Measurements from ENCODE around the gene COL18A1. TPM values are rescaled to one million over a fixed set of nuclear protein-coding genes. Genes with fewer than 3 reads are reported as not detected.

The COL18A1 gene
- total RNA-seq, 1 donor from 2014 or later, result 187 TPM

DNA sequence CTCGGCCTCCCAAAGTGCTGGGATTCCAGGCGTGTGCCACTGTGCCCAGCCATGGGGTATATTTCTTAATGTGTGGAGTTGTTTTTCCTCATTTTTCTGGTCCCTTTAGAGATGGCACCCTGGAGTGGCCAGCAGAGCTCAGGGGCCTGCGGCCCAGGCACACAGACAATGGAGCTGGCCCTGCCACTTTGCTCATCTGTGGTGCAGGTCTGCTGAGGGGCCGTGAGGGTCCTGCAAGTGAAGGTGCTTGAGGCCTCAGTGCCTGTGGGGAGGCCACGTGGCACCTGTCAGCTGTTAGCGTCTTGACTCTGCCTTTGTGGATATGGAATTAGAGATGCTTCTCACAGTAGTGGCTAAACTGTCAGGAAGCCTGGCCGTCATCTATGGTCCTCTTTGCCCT is 7.5 kb downstream of the COL18A1 start:
- no peak for DNase-seq (ENCODE audit: low read depth)

DNA sequence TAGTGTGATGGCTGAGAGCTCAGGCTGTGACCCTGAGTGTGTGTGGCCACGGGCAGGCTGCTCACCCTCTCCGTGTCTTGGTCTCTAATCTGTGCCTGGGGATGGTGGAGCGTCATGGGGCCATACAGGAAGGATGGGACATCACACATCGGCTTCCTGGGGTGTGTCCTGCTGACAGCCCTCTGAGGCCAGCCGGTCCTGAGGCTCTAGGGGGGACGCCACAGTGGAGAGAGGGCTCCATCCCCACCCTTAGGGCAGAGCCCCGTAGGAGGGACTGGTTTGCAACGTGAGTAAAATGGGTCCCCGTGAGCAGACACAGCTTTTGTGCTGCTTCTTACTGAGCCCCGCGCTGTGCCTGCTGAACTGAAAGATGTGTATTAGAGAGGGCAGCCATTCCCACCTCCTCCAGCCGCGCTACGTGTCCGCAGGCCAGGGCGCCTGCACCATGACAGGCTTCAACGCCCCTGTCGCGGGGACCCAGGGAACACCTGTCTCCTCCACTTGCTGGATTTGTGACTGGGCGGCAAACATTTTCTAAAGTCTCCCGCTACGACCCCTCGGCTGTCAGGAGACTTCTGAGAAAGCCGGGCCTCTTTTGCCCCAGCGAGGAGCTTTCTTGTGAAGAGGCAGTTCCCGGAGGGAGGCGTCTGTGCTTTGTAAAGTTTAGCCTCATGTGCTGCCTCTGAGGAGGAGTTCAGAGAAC is 8.1 kb downstream of the COL18A1 start:
- DNase-seq (ENCODE audit: low read depth), result no peak

DNA sequence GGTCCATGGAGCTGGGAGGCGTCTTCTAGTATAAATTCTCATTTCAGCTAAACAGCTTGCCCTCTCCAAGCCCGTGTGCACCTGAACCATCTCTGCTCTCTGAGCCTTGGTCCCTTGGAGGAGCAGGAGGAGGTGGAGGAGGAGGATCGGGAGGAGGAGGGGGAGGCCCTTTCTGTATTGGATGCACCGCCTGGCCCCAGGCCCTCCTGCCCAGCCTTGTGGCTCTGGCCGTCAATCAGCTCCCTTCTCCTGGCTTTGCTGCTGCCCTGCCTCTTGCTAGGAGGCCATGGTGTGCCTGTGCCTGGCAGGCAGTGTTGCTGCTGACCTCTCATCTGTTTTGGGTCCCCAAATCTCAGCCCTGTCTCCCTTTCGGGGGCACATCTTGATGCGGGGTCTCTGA is 9.0 kb downstream of the COL18A1 start:
- no peak for DNase-seq (ENCODE audit: low read depth)

DNA sequence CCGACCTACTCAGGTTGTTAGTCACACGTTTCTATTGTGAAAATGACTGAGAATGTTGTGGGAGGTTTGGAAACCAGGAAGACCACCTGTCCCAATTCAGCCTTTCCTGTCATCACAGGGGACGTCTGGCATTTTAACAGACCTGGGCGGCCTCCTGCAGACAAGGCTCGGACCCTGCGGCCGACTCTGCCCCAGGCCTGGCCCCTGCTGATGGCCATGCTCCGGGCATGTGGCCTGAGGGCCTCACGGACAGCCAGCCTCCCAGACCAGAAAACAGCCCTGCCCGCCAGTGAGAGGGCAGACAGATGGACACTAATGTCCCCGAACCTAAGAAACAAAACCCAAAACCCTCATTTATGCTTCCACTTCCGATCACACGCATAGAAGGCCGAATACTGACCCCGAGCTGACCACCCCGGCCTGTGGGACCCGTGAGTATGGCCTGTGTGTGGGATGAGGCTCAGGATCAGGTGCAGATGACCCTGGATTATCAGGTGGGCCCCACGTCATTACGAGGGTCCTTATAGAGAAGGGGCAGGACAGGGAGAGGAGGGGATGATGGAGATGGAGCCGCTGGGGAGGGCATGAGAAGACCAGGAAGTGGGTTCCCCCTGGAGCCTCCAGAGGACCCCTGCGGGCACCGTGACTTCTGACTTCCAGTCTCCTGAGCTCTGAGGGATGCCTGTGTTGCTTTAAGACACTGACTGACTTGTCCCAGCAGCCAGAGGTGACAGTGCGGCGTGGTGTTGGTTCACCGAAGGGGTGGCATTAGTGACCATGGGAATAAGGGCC is 9.6 kb downstream of the COL18A1 start:
- no peak for DNase-seq (ENCODE audit: low read depth)

DNA sequence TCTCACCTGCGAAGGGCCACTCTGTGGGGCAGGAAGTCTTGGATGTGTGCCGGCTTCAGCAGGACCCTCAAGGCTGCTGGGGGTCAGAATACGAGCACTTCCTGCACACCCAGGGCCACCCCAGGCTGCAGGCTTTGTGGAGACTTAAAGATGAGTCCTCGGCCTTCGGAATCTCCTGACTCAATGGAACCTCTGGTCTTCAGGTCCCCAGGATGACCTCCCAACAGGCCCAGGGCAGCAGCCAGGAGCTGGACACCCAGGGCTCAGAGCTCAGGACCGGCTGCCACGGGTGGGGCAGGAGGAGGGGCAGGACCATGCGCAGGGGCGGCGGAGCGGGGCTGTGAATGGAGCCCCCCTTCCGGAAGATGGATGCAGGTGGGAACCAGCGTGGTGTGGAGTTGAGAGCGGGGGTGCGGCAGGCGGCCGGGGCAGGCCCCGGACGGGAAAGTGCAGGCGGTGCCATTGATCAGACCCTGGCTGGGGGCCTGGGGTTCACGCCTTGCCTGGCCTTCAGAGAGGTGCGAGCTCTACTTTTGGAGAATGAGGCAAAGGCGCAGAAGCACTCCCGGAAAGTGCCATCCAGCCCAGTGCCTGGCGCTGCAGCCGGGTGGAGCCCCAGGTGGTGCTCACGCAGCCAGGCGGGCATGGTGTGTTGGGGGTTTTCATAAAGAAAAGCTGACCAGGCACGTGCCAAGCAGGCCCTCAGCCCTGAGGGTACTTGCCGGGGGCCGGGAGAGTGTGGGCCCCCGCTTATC is 10.4 kb downstream of the COL18A1 start:
- DNase-seq (ENCODE audit: low read depth), result no peak

DNA sequence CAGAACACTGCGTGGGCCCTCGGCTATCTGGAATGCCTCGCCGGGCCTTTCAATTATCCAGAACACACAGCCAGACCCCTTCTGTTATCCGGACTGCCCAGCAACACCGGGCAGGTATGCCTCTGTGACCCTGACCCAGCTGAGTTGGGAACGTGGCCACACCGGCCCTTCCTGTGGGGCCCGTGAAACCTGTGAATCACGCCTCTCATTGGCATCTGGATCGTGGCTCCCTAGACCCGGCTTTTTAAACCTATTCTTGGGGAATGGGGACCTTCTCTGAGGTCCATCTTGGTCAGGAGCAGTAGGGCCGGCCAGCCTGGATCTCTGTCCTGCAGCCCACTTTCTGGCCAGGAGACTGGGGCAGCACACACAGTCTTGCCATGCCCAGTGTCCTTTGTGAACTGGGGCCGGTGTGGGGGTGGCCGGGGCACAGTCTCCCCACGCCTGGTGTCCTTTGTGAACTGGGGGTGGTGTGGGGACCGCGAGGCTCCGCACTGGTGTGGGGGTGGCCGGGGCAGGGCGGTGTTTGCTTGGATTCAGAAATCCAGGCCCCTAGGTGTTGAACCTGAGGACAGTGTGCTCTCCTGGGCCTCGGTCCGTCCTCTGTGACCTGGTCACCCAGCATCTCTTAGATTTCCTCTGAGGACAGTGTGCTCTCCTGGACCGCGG is 11.1 kb downstream of the COL18A1 start:
- DNase-seq (ENCODE audit: low read depth), result no peak

DNA sequence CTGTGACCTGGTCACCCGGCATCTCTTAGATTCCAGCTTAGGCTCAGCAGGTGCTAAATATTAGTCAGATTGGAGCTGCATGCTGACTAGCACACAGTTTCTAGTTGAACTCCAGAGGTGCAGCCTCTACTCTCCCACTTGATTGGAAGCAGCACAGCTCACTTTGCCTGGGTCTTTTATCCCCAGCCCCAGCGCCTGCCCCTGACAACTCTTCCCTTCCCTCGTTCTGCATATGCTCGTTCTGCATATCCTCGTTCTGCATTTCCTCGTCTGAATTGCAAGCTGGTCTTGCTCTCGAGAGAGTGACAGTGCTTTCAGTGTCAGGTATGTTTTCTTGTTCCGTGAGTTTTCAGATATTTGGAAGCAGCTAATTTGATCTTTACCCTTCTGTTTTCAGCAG is 11.7 kb downstream of the COL18A1 start:
- no peak for DNase-seq (ENCODE audit: low read depth)

DNA sequence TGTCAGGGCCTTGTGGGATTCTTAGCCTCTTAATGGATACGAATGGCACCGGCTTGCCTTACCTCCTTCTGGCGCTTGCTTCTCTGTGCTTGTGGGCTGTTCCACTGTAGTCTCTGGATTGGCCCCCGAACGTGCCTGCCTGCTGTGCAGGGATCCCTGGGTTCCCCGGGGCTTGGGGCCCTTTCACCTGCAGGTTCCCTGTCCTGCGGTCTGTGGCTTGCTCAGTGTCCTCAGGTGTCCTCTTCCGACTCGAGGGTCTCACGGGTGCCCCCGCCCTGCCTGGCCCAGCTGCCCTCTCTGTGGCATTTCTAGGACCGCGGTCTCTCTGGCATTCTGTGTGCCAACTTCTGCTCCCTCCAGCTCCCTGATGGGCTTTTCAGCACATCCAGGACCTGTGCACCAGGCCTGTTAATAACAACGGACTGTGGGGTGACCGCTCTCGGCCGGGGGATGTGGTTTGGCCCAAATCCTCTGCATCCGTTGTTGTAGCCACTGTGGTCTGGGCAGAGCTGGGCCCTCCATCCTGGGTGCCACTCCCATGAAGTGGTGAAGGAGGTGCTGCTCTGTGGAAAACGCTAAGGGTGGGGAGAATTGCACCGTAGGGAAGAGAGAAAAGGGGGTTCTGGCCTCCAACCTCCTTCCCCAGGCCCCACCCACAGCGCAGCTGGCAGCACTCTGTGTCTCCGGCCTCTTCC is 12.4 kb downstream of the COL18A1 start:
- peak; percentile 88 for DNase-seq (ENCODE audit: low read depth)

DNA sequence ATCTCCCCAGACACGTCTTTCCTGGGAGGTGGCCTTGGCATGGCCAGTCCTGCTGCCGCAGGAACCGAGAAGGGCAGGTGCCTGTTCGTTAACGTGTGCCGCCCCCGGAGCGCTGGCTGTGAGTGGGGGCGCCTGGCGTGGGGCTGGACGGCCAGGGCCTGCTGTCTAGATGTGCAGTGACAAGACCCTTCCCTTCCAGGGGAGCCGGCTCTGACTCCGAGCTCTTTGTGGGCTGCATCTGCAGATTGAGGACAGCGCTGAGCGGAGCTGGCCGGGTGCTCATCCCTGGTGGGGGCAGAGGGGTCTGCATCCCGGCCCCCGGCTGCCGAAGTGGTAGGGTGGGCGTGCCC is 13.0 kb downstream of the COL18A1 start:
- DNase-seq (ENCODE audit: low read depth), result no peak

DNA sequence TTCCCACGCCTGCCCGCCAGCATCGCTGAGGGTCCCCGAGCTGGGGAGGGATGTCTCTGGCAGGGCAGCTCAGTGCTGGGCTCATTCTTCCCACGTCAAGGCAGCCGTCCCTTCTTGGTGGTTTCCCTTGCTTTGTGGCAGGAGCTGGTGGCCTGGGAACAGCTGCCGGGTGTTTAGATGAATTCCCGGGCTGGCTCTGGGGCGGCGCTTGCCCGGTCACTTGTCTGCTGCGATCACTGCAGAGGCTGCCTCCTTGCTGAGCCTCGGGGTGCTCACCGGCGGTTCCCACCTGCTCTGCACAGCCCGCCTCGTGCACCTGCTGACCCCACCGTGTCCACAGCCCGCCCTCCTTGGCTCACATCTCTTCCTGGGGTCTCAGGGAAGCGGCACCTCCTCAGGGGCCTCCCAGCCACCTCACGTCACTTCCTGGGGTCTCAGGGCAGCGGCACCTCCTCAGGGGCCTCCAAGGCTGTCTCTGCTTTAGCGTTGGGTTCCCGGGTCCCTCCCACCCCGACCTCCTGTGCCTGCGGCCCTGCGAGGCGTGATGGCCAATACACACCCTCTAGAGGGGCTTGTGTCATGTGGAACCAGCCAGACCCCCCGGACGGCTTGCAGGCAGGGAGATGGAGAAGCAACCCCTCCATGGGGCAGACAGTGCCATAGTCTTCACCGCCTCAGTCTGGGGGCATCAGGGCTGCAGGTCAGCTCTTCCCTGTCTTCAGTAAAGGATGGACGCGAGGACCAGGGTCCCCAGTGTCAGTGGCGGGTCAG is 13.5 kb downstream of the COL18A1 start:
- peak; percentile 89 for DNase-seq (ENCODE audit: low read depth)

DNA sequence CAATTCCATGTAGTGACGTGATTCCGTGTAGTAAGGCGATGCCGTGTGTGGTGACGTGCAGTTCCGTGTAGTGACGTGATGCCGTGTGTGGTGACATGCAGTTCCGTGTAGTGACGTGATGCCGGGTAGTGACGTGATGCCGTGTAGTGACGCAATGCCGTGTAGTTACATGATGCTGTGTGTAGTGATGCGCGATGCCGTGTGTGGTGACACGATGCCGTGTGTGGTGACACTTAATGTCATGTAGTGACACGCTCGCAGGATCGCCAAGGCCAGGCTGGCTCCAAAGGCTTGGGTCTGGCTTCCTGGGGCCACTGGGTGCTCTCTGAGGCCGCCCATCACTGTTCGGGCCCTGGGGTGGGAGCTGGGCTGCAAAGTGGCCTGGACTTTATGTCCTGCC is 14.2 kb downstream of the COL18A1 start:
- DNase-seq (ENCODE audit: low read depth), result no peak

DNA sequence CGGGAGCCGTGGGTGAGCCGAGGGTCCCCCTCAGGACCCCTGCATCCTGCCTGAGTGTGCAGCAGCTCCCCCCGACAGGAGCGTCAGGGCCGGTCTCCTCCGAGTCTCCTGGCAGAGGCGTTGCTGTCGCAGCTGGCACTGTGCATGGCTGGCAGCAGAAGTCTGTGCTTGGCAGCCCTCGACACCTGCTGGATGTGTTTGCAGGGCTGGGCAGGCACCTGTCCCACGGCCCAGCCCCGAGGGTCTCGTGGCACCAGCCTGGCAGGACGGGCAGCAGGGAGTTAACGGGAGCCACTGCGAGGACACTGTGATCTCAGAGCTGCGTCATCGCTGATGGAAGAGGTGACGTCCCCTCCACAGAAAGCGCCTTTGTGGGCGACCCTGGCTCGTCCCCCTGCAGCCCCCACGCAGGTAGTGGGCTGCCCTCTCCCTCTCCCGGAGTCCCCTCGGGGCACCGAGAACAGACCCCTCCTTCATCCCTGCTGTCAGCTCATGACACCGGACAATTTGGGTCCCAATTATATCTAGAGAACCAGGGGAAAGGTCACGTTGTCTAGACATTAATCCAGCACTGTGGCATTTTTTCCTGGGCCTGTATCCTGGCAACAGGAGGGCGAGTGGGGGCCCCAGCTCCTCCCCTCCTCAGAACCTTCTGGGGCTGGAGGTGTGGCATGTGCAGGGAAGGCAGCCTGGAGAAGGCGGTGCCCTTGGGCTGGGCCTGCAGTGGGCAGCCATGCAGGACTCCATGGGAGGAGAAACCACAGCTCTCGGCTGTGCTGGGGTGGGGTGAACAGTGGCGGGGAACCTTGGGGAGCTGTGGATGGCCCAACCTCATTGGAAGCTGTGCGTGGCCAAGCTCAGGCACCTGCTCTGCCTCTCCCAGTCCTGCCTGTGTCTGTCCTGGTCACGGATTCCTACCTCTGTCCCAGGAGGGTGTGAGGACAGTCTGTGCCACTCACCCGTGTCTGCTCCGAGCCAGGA is 15.4 kb downstream of the COL18A1 start:
- peak; percentile 71 for DNase-seq (ENCODE audit: low read depth)

DNA sequence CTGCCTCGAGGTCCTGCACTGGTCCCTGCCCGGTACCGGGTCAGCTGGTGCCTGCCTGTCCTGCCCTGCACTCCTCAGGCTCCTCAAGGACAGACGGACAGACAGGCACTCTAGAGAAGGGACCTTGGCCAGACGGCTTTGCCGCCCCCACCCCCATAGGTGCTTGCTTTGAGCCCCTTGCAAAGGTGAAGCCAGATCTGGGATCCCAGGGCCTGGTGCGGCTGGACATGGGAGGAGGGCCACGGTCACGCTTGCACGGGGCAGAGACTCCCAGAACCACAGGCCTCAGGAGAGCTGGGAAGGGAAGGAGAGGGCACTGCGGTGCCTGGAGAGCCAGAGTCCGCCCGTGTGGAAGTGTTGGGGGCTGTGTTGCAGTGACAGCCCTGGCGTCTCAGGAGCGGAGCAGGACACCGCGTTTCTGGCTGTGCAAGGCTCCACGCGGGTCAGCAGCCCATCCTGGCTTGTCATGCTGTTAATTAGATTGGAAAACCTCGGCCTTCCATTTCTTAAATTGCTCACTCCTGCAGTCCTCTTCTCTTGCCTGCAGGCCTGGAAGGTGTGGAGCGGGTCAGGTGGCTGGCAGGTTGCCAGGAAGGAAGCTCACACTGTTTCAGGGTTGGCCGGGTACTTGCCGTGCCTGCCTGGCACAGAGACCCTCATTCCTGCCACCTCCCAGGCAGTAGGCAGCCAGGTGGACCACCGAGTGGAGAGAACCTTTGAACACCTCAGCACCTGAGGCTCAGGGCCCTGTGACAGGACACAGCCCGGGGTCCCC is 16.3 kb downstream of the COL18A1 start:
- DNase-seq (ENCODE audit: low read depth), result no peak

DNA sequence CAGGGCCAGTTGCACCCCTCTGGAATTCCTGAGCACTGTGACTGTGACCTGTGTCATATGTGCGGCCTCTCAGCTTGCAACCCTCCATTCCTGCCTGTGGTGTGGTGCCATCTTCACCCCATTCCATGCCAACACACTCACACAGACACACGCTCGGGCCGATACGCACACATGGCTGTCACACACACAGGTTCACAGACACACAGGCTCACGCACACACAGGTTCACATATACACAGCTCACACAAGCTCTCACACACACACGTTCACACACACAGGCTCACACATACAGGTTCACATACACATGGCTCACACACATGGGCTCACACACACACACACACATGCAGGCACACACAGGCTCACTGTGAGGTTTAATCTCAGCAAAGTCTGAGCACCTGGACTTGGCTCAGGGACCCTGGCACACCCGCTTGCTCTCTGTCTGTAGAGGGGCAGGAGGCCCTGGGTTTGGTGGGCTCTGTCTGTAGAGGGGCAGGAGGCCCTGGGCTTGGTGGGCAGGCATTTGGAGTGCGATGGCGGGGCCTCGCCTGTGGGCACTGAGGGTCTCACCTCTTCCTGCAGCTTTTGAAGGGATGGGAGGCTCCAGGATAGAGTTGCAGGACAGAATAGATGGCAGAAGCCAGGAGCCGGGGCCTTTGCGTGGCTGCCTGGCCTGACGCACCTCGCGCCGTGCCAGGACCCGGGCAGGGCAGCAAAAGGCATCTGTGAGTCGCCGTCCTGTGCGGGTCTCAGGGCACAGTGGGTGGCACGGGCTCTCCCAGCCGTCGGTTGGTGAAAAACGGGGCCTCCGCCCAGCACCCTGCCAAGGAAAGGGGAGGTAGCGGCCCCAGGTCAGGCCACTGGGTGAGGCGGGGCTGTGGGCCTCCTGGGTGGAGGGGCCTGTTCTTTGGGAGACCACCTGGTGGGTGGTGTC is 17.1 kb downstream of the COL18A1 start:
- DNase-seq (ENCODE audit: low read depth), result no peak

DNA sequence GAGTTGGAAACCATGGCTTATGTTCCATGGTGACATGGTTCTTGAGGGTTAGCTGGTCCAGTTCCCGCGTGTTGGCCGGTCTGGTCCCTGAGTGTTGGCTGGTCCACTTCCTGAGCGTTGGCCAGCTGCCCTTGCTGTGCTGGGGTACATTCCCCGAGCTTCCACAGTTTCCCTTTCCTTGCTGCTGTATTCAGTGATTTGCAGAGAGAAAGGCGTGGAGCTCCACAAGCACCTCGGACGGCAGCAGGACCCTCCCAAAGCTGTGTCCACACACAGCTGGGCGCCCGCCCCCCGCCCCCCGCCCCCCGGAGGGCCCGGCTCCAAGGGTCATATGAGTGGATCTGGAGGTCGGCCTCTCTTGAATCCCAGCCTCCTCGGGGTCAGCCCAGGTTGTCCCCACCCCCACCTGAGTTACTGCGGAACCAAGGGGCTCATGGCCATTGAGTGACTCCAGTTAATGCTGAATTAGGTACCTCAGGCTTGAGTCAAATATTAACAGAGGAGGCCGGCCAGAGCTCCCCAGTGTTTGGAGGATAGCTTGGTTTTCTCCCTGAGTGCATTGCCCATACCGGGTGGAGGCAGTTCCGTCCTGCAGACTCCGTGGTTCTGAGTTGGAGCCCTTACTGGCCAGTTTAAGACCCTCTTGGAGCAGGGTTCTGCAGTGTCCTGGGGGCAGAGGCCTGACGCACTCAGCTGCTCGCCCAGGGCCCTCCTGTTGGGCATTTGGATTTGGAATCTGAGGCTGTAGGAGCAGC is 18.4 kb downstream of the COL18A1 start:
- no peak for DNase-seq (ENCODE audit: low read depth)
